ENCODE results near the gene ICAM4. TPM values are rescaled to one million over a fixed set of nuclear protein-coding genes. Genes with fewer than 3 reads are reported as not detected.
A peak's percentile ranks its signal among the peaks of the same experiment; 100 is the strongest.

Gene ICAM4
- total and polyA plus RNA-seq, 9 of the 15 experiments (the other 6 are each of a cell fraction or from before 2014, with no cell fraction given): 14.1 to 86.1 (median 29.6) TPM

- peak; percentile 90 for TF ChIP-seq NKRF (IDR thresholded peaks at IDR 0.05; ENCODE audit: borderline replicate concordance)
- 0 out of 2 replicates have a peak, but pooled peaks have one; percentile 2 for TF ChIP-seq ZNF655 (CRISPR knock-in tag; IDR thresholded peaks at IDR 0.05)
- peak; percentile 61; the same call in 1 of the 2 replicates for TF ChIP-seq CHD2 (IDR thresholded peaks at IDR 0.05; ENCODE audit: low read depth, low read length)
- no peak; the same call in 1 of the 2 replicates for TF ChIP-seq ZNF282 (CRISPR knock-in tag; IDR thresholded peaks at IDR 0.05)
- no peak for TF ChIP-seq CHD7 (IDR thresholded peaks at IDR 0.05; ENCODE audit: low read depth, low read length)
- no peak for TF ChIP-seq ZNF398 (CRISPR knock-in tag; IDR thresholded peaks at IDR 0.05)
- TF ChIP-seq TAF1 (IDR thresholded peaks at IDR 0.05; ENCODE audit: control insufficient read depth, extremely low read depth, insufficient read depth, low read length, severe bottlenecking): peak; percentile 13
- peak; percentile 64; the same call in 1 of the 2 replicates for TF ChIP-seq ZNF511 (CRISPR knock-in tag; IDR thresholded peaks at IDR 0.05)
- TF ChIP-seq EP400 (IDR thresholded peaks at IDR 0.05): peak; percentile 90
These were observed 2.5 kb downstream of the ICAM4 start (continued) for GRCh38 chr19:10289167-10289835.
